Left ventricle myocardium inferior (tissue), 1 donor: ENCODE data around the gene COX5B. TPM values are rescaled to one million over a fixed set of nuclear protein-coding genes. Genes with fewer than 3 reads are reported as not detected.

Experiments
- DNase-seq: peaks from one replicate; pipeline ENCODE4 v3.0.0-alpha.2; 2020
- H3K27ac ChIP-seq: fragments of 200-600 bp; replicated peaks from 2 replicates; pipeline ENCODE4 v1.8.0; 2021
- H3K27me3 ChIP-seq: fragments of 200-600 bp; 2 replicates; pipeline ENCODE4 v1.8.0; 2021; ENCODE audit warnings: low read depth
- H3K36me3 ChIP-seq: fragments of 200-600 bp; 2 replicates; pipeline ENCODE4 v1.8.0; 2021
- H3K4me1 ChIP-seq: fragments of 200-600 bp; 2 replicates; pipeline ENCODE4 v1.8.0; 2021
- H3K4me3 ChIP-seq: fragments of 200-600 bp; 2 replicates; pipeline ENCODE4 v1.8.0; 2021; ENCODE audit warnings: mild to moderate bottlenecking, moderate library complexity
- H3K9me3 ChIP-seq: fragments of 200-600 bp; replicated peaks from 2 replicates; pipeline ENCODE4 v1.8.0; 2021
- intact Hi-C: fragments of 100-400 bp; cut with micrococcal nuclease; formaldehyde crosslinking; loops from one replicate; pipeline ENCODE4 v1.11.0; 2022
- total RNA-seq: library from RNA; stranded (reverse); fragmentation: NEBNext Ultra II Directional; extraction: Animal tissue kit (Norgen Biotek cat#: 25700); gene quantifications from one replicate; pipeline ENCODE4 v1.2.1, GENCODE V29; 2021
- TF ChIP-seq, protein P1 (sequence below): fragments of 200-600 bp; IDR thresholded peaks from 2 replicates; pipeline ENCODE4 v1.8.0; 2021; ENCODE audit warnings: antibody characterized with exemption, mild to moderate bottlenecking, borderline replicate concordance
- donor health status: DM: no; HTN: yes; CAD: no; lungs with severe emphysema.

COX5B gene
- total RNA-seq, 1 donor from 2014 or later: 1,153 TPM

DNA sequence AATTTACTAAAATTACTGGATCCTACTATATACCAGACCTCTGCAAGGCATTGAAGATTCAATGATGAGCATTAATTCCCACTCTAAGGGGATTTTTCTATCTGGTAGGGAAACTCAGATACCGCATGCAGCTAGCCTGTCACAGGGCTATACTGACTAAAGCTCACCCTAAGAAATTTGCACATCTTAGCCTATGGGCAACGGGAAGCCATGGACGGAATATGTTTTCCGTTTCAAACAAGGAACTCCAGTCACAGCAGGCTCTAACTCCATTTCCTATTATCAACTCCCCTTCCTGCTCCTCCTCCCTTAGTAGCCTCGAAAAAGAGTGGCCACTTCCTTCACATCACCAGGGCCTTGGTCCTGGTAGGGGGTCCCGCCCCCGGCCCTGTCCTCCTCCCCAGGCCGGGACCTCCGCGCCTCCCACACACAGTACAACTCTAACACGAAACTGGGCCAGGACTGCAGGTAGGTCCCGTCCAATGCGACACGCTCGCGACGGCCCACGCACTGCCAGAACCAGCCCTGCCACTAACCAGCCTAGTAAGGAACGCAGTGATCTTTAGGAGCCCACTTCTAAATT is 659 bp upstream of the COX5B start:
- H3K27ac ChIP-seq: peak overlapping the region; percentile 98
- peaks cover 33% of the 10 kb centered on the region for H3K36me3 ChIP-seq
- intact Hi-C loops: no loop called here
- peak; percentile 41 for DNase-seq
- TF ChIP-seq, protein P1, sequence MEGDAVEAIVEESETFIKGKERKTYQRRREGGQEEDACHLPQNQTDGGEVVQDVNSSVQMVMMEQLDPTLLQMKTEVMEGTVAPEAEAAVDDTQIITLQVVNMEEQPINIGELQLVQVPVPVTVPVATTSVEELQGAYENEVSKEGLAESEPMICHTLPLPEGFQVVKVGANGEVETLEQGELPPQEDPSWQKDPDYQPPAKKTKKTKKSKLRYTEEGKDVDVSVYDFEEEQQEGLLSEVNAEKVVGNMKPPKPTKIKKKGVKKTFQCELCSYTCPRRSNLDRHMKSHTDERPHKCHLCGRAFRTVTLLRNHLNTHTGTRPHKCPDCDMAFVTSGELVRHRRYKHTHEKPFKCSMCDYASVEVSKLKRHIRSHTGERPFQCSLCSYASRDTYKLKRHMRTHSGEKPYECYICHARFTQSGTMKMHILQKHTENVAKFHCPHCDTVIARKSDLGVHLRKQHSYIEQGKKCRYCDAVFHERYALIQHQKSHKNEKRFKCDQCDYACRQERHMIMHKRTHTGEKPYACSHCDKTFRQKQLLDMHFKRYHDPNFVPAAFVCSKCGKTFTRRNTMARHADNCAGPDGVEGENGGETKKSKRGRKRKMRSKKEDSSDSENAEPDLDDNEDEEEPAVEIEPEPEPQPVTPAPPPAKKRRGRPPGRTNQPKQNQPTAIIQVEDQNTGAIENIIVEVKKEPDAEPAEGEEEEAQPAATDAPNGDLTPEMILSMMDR: no peak
- no peaks in the 10 kb centered on the region for H3K9me3 ChIP-seq
- peaks cover 38% of the 10 kb centered on the region for H3K4me1 ChIP-seq
- peak overlapping the region; percentile 98 for H3K4me3 ChIP-seq
- H3K27me3 ChIP-seq: no peaks in the 10 kb centered on the region

DNA sequence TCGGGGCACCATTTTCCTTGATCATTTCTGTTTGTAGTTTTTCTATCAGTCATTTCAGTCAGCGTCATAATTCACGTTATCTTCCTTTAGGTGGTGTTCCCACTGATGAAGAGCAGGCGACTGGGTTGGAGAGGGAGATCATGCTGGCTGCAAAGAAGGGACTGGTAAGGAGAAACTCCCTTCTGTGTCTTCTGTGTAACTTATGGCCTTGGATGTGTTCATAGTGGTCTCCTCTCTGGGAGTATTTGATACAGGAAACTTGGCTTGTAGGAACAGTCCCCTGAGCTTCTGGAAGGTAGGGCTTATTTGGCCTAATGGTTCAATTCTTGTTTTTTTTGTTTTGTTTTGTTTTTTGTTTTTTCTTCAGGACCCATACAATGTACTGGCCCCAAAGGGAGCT is 1.1 kb downstream of the COX5B start:
- Histone ChIP-seq H3K27me3 (no peaks in the 10 kb centered on the region), H3K36me3 (peaks cover 43% of the 10 kb centered on the region), H3K4me1 (peaks cover 38% of the 10 kb centered on the region), H3K4me3 (peak overlapping the region; percentile 98), H3K9me3 (no peaks in the 10 kb centered on the region), H3K27ac (peak overlapping the region; percentile 98)
- TF ChIP-seq, protein P1: no peak
- intact Hi-C loops: no loop called here
- no peak for DNase-seq

DNA sequence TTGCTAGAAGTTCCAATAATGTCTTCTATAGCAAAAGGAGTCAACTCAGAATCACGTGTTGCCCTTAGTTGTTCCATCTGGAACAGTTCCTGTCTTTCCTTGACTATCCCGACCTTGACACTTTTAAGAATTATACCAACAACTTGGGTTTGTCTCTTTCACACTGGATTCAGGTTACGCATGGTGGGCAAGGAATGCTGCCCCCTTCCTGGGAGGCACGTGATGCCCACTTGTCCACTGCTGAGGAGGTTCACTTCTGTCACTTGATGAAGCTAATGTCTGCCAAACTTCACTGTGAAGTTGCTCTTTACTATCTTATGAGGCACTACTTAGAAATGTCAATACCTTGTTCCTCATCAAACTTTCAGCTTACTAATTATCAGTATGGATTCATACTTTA is 5.3 kb downstream of the COX5B start:
- H3K27me3 ChIP-seq: no peaks in the 10 kb centered on the region
- peaks cover 11% of the 10 kb centered on the region for H3K9me3 ChIP-seq
- TF ChIP-seq, protein P1: no peak
- peaks cover 24% of the 10 kb centered on the region for H3K4me1 ChIP-seq
- intact Hi-C loops: no loop called here
- H3K4me3 ChIP-seq: no peak overlapping the region
- DNase-seq: no peak
- peak overlapping the region; percentile 7 for H3K27ac ChIP-seq
- H3K36me3 ChIP-seq: peaks cover 60% of the 10 kb centered on the region

DNA sequence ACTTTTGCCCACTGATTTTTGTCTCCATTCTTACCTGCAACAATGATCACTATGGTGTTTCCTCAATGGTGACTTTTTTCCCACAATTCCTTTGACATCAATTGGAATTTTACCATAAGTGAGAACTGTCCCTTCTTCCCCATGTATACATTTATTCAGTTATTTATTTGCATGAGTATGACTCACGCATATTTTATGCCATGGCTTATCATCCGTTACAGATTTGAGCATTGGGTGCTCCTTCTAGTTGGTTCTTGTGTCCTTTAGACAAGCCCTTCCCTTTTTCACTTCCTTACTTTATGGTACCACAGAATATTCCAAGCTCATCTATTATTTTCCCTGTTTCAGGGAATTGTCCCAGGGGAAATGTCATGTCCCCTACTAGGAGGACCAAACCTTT is 7.6 kb downstream of the COX5B start:
- DNase-seq: no peak
- Histone ChIP-seq H3K36me3 (peaks cover 68% of the 10 kb centered on the region), H3K4me3 (no peak overlapping the region), H3K27me3 (no peaks in the 10 kb centered on the region), H3K9me3 (peaks cover 11% of the 10 kb centered on the region), H3K4me1 (peaks cover under 1% of the 10 kb centered on the region), H3K27ac (no peak overlapping the region)
- TF ChIP-seq, protein P1: no peak
- intact Hi-C loops: no loop called here

DNA sequence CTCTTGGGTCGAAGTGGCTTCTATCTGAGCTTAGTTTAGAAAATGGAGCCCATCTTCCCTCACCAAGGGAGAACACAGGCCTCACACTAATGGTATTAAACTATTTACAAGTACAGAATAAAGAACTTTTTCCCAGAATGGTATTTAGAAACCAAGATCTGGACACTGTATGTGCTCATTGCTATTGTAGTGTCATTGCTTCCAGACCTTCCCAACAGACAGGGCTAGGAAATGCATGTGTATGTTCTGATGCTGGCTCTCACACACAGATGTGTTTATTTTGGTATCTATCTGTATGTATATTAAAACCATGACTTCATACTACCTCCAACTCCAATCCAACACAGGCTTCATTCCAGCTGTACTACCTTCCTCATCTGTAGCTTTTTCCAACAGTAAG is 8.0 kb downstream of the COX5B start:
- TF ChIP-seq, protein P1: no peak
- Histone ChIP-seq H3K36me3 (peaks cover 68% of the 10 kb centered on the region), H3K27me3 (no peaks in the 10 kb centered on the region), H3K4me3 (no peak overlapping the region), H3K9me3 (peaks cover 11% of the 10 kb centered on the region), H3K4me1 (no peaks in the 10 kb centered on the region), H3K27ac (no peak overlapping the region)
- DNase-seq: no peak
- intact Hi-C loops: no loop called here
